HEK293 (cell line): ENCODE results near the gene PIGS.

Experiments
- CTCF ChIA-PET: fragments of 350-600 bp; formaldehyde crosslinking; extraction: SDS; loops from one replicate; lab custom pipeline; 2021; ENCODE audit warnings: antibody characterized with exemption; lab: Yijun Ruan, JAX
- POLR2A ChIA-PET: fragments of 300-600 bp; formaldehyde crosslinking; extraction: SDS; loops from one replicate; lab custom pipeline; 2020; ENCODE audit warnings: antibody characterized with exemption, inconsistent platforms; lab: Yijun Ruan, JAX
- H3K27ac ChIP-seq: fragments of 200-500 bp; sonication (Bioruptor generic); 2 replicates; pipeline ENCODE4 v1.5.1; 2014; ENCODE audit warnings: low read depth, low read length, control low read depth, inconsistent platforms; ENCODE audit errors: extremely low read depth
- H3K36me3 ChIP-seq, 2 experiments: fragments of 200-500 bp in 1 of 2; sonication (Bioruptor generic) in 1 of 2; 1 replicate in 1 of 2; 2 replicates in 1 of 2; pipeline ENCODE4 v1.5.1; 2014 to 2017; ENCODE audit warnings: inconsistent platforms in 2 of 2, low read length in 2 of 2; ENCODE audit not compliant: control insufficient read depth in 2 of 2, insufficient read depth in 1 of 2
- H3K4me1 ChIP-seq: fragments of 200-500 bp; sonication (Bioruptor generic); 2 replicates; pipeline ENCODE4 v1.5.1; 2014; ENCODE audit warnings: mild to moderate bottlenecking, low read length, inconsistent platforms; ENCODE audit not compliant: control insufficient read depth, insufficient read depth
- H3K4me3 ChIP-seq: 2 replicates; pipeline ENCODE4 v1.5.1; 2011; ENCODE audit warnings: low read depth, mild to moderate bottlenecking, control low read depth, low read length, moderate library complexity
- H3K9me3 ChIP-seq: fragments of 200-500 bp; sonication (Bioruptor generic); 2 replicates; pipeline ENCODE4 v1.5.1; 2014; ENCODE audit warnings: low read depth, low read length, inconsistent platforms; ENCODE audit not compliant: control insufficient read depth, insufficient read depth
- GLIS2 ChIP-seq: fragments of 450-650 bp; formaldehyde crosslinking; IDR thresholded peaks from 2 replicates; pipeline ENCODE4 v1.5.1; 2016; ENCODE audit warnings: missing biosample characterization, missing genetic modification characterization
- MZF1 ChIP-seq: fragments of 450-650 bp; formaldehyde crosslinking; IDR thresholded peaks from 2 replicates; pipeline ENCODE4 v1.5.1; 2017; ENCODE audit warnings: missing biosample characterization, missing genetic modification characterization, borderline replicate concordance
- PRDM1 ChIP-seq: fragments of 450-650 bp; formaldehyde crosslinking; IDR thresholded peaks from 2 replicates; pipeline ENCODE4; 2016; ENCODE audit warnings: missing biosample characterization, missing genetic modification characterization
- ZNF133 ChIP-seq: fragments of 450-650 bp; formaldehyde crosslinking; IDR thresholded peaks from 2 replicates; pipeline ENCODE4 v1.5.1; 2016; ENCODE audit warnings: missing biosample characterization, missing genetic modification characterization
- ZNF433 ChIP-seq: fragments of 450-650 bp; formaldehyde crosslinking; IDR thresholded peaks from 2 replicates; pipeline ENCODE4 v1.5.1; 2016; ENCODE audit warnings: missing biosample characterization, missing genetic modification characterization, low read depth
- ZXDB ChIP-seq: fragments of 450-650 bp; formaldehyde crosslinking; IDR thresholded peaks from 2 replicates; pipeline ENCODE4 v1.5.1; 2016; ENCODE audit warnings: missing biosample characterization, missing genetic modification characterization
- TF ChIP-seq, protein P1 (sequence below): fragments of 450-650 bp; formaldehyde crosslinking; IDR thresholded peaks from 2 replicates; pipeline ENCODE4 v1.5.1; 2016; ENCODE audit warnings: missing biosample characterization, missing genetic modification characterization
- TF ChIP-seq, protein P2 (sequence below): fragments of 450-650 bp; formaldehyde crosslinking; IDR thresholded peaks from 2 replicates; pipeline ENCODE4 v1.5.1; 2016; ENCODE audit warnings: missing biosample characterization, missing genetic modification characterization
- TF ChIP-seq, protein P3 (sequence below): fragments of 450-650 bp; formaldehyde crosslinking; IDR thresholded peaks from 2 replicates; pipeline ENCODE4 v1.5.1; 2016; ENCODE audit warnings: missing biosample characterization, missing genetic modification characterization, borderline replicate concordance
- TF ChIP-seq, protein P4 (sequence below): fragments of 450-650 bp; formaldehyde crosslinking; IDR thresholded peaks from 2 replicates; pipeline ENCODE4 v1.5.1; 2016; ENCODE audit warnings: missing biosample characterization, missing genetic modification characterization
- TF ChIP-seq, protein P5 (sequence below): fragments of 450-650 bp; IDR thresholded peaks from 2 replicates; pipeline ENCODE4 v1.5.1; 2018; ENCODE audit warnings: missing biosample characterization, missing genetic modification characterization
- TF ChIP-seq, protein P6 (sequence below): fragments of 450-650 bp; formaldehyde crosslinking; IDR thresholded peaks from 2 replicates; pipeline ENCODE4 v1.5.1; 2016; ENCODE audit warnings: missing biosample characterization, missing genetic modification characterization, low read depth
- TF ChIP-seq, protein P7 (sequence below): fragments of 450-650 bp; formaldehyde crosslinking; IDR thresholded peaks from 2 replicates; pipeline ENCODE4 v1.5.1; 2016; ENCODE audit warnings: missing biosample characterization, missing genetic modification characterization

The PIGS gene

DNA sequence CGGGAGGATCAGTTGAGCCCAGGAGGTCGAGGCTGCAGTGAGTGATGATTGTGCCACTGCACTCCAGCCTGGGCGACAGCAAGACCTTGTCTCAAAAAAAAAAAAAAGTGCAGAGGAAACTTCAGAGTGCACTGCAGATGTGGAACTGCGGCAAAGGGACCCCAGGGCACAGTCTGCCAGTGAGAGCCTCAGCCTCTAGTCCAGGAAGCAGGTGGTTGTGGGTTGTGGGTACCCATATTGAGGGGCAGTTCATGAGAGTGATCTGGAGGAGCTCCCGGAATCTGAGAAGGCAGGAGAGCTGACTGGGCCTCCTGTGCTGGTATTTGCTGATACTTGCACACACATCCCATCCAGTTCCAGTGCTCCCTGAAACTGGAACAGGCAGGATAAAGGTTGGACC, 52.1 kb downstream of the PIGS start (continued):
- TF ChIP-seq, protein P1, sequence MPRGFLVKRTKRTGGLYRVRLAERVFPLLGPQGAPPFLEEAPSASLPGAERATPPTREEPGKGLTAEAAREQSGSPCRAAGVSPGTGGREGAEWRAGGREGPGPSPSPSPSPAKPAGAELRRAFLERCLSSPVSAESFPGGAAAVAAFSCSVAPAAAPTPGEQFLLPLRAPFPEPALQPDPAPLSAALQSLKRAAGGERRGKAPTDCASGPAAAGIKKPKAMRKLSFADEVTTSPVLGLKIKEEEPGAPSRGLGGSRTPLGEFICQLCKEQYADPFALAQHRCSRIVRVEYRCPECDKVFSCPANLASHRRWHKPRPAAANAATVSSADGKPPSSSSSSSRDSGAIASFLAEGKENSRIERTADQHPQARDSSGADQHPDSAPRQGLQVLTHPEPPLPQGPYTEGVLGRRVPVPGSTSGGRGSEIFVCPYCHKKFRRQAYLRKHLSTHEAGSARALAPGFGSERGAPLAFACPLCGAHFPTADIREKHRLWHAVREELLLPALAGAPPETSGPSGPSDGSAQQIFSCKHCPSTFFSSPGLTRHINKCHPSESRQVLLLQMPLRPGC (tag by site-specific recombination), result no peak
- no peak for TF ChIP-seq GLIS2 (tag by site-specific recombination)
- TF ChIP-seq ZNF133 (tag by site-specific recombination), result no peak
- no peak for TF ChIP-seq ZXDB
- TF ChIP-seq, protein P2, sequence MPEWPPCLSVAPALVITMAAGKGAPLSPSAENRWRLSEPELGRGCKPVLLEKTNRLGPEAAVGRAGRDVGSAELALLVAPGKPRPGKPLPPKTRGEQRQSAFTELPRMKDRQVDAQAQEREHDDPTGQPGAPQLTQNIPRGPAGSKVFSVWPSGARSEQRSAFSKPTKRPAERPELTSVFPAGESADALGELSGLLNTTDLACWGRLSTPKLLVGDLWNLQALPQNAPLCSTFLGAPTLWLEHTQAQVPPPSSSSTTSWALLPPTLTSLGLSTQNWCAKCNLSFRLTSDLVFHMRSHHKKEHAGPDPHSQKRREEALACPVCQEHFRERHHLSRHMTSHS (tag by site-specific recombination), result no peak
- no peak for TF ChIP-seq ZNF433 (tag by site-specific recombination)
- no peak for TF ChIP-seq MZF1 (tag by site-specific recombination)
- TF ChIP-seq, protein P3, sequence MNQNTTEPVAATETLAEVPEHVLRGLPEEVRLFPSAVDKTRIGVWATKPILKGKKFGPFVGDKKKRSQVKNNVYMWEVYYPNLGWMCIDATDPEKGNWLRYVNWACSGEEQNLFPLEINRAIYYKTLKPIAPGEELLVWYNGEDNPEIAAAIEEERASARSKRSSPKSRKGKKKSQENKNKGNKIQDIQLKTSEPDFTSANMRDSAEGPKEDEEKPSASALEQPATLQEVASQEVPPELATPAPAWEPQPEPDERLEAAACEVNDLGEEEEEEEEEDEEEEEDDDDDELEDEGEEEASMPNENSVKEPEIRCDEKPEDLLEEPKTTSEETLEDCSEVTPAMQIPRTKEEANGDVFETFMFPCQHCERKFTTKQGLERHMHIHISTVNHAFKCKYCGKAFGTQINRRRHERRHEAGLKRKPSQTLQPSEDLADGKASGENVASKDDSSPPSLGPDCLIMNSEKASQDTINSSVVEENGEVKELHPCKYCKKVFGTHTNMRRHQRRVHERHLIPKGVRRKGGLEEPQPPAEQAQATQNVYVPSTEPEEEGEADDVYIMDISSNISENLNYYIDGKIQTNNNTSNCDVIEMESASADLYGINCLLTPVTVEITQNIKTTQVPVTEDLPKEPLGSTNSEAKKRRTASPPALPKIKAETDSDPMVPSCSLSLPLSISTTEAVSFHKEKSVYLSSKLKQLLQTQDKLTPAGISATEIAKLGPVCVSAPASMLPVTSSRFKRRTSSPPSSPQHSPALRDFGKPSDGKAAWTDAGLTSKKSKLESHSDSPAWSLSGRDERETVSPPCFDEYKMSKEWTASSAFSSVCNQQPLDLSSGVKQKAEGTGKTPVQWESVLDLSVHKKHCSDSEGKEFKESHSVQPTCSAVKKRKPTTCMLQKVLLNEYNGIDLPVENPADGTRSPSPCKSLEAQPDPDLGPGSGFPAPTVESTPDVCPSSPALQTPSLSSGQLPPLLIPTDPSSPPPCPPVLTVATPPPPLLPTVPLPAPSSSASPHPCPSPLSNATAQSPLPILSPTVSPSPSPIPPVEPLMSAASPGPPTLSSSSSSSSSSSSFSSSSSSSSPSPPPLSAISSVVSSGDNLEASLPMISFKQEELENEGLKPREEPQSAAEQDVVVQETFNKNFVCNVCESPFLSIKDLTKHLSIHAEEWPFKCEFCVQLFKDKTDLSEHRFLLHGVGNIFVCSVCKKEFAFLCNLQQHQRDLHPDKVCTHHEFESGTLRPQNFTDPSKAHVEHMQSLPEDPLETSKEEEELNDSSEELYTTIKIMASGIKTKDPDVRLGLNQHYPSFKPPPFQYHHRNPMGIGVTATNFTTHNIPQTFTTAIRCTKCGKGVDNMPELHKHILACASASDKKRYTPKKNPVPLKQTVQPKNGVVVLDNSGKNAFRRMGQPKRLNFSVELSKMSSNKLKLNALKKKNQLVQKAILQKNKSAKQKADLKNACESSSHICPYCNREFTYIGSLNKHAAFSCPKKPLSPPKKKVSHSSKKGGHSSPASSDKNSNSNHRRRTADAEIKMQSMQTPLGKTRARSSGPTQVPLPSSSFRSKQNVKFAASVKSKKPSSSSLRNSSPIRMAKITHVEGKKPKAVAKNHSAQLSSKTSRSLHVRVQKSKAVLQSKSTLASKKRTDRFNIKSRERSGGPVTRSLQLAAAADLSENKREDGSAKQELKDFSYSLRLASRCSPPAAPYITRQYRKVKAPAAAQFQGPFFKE (tag by site-specific recombination), result no peak
- TF ChIP-seq PRDM1 (tag by site-specific recombination), result no peak

DNA sequence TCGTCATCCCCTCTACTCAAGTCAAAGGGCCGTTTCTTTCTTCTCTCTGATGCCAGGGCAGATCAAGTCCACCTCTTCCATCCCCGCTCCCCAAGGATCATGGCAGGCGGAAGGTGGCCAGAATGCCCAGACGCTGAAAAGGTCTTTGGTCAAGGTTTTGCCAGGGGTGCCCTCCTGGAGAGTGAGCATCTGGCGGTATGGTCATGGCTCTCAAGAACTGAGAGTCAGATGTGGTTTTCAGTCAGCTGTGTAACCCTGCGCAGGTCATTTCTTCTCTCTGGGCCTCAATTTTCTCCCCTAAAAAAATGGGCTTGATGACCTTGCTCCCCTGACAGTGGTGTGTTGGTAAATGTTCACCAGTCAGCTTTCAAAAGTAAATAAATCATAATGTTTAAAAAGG, 52.7 kb downstream of the PIGS start:
- ChIA-PET CTCF (no interaction called here), POLR2A (no interaction called here)
- H3K27ac ChIP-seq, result no peak overlapping the region
- TF ChIP-seq, protein P4, sequence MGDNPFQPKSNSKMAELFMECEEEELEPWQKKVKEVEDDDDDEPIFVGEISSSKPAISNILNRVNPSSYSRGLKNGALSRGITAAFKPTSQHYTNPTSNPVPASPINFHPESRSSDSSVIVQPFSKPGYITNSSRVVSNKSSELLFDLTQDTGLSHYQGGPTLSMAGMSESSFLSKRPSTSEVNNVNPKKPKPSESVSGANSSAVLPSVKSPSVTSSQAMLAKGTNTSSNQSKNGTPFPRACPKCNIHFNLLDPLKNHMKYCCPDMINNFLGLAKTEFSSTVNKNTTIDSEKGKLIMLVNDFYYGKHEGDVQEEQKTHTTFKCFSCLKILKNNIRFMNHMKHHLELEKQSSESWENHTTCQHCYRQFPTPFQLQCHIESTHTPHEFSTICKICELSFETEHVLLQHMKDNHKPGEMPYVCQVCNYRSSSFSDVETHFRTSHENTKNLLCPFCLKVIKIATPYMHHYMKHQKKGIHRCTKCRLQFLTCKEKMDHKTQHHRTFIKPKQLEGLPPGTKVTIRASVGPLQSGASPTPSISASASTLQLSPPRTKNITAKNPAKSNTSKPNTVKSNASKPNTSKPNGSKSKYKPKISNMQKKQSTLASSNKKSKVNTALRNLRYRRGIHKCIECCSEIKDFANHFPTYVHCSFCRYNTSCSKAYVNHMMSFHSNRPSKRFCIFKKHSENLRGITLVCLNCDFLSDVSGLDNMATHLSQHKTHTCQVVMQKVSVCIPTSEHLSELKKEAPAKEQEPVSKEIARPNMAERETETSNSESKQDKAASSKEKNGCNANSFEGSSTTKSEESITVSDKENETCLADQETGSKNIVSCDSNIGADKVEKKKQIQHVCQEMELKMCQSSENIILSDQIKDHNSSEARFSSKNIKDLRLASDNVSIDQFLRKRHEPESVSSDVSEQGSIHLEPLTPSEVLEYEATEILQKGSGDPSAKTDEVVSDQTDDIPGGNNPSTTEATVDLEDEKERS (tag by site-specific recombination), result no peak
- H3K9me3 ChIP-seq, result no peaks in the 10 kb centered on the region
- H3K4me3 ChIP-seq, result no peak overlapping the region
- no peaks in the 10 kb centered on the region for H3K36me3 ChIP-seq
- peaks cover 4% of the 10 kb centered on the region; the same call in 1 of the 2 replicates for H3K4me1 ChIP-seq

DNA sequence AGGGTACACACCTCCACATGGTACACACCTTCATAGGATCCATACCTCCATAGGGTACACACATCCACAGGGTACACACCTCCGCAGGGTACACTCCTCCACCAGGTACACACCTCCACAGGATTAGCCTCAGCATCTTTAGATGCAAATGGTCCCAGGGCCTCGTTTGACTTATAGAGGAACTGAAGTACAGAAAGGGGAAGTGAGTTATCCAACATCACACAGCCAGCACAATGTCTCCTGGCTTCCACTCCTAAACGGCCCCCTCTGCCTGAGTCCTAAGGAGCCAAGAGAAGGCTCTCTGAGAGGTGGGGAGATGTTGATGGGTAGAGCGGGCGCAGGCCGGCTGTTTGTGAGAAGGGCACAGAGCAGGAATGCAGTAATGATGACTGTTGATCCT, 53.2 kb downstream of the PIGS start:
- no peak overlapping the region for H3K27ac ChIP-seq
- TF ChIP-seq, protein P5, sequence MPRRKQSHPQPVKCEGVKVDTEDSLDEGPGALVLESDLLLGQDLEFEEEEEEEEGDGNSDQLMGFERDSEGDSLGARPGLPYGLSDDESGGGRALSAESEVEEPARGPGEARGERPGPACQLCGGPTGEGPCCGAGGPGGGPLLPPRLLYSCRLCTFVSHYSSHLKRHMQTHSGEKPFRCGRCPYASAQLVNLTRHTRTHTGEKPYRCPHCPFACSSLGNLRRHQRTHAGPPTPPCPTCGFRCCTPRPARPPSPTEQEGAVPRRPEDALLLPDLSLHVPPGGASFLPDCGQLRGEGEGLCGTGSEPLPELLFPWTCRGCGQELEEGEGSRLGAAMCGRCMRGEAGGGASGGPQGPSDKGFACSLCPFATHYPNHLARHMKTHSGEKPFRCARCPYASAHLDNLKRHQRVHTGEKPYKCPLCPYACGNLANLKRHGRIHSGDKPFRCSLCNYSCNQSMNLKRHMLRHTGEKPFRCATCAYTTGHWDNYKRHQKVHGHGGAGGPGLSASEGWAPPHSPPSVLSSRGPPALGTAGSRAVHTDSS (tag by site-specific recombination), result no peak
- TF ChIP-seq, protein P6, sequence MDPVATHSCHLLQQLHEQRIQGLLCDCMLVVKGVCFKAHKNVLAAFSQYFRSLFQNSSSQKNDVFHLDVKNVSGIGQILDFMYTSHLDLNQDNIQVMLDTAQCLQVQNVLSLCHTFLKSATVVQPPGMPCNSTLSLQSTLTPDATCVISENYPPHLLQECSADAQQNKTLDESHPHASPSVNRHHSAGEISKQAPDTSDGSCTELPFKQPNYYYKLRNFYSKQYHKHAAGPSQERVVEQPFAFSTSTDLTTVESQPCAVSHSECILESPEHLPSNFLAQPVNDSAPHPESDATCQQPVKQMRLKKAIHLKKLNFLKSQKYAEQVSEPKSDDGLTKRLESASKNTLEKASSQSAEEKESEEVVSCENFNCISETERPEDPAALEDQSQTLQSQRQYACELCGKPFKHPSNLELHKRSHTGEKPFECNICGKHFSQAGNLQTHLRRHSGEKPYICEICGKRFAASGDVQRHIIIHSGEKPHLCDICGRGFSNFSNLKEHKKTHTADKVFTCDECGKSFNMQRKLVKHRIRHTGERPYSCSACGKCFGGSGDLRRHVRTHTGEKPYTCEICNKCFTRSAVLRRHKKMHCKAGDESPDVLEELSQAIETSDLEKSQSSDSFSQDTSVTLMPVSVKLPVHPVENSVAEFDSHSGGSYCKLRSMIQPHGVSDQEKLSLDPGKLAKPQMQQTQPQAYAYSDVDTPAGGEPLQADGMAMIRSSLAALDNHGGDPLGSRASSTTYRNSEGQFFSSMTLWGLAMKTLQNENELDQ, result no peak
- TF ChIP-seq, protein P7, sequence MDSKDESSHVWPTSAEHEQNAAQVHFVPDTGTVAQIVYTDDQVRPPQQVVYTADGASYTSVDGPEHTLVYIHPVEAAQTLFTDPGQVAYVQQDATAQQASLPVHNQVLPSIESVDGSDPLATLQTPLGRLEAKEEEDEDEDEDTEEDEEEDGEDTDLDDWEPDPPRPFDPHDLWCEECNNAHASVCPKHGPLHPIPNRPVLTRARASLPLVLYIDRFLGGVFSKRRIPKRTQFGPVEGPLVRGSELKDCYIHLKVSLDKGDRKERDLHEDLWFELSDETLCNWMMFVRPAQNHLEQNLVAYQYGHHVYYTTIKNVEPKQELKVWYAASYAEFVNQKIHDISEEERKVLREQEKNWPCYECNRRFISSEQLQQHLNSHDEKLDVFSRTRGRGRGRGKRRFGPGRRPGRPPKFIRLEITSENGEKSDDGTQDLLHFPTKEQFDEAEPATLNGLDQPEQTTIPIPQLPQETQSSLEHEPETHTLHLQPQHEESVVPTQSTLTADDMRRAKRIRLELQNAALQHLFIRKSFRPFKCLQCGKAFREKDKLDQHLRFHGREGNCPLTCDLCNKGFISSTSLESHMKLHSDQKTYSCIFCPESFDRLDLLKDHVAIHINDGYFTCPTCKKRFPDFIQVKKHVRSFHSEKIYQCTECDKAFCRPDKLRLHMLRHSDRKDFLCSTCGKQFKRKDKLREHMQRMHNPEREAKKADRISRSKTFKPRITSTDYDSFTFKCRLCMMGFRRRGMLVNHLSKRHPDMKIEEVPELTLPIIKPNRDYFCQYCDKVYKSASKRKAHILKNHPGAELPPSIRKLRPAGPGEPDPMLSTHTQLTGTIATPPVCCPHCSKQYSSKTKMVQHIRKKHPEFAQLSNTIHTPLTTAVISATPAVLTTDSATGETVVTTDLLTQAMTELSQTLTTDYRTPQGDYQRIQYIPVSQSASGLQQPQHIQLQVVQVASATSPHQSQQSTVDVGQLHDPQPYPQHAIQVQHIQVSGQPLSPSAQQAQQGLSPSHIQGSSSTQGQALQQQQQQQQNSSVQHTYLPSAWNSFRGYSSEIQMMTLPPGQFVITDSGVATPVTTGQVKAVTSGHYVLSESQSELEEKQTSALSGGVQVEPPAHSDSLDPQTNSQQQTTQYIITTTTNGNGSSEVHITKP (tag by site-specific recombination), result no peak

More for the DNA sequence above, 53.2 kb downstream of the PIGS start:
- H3K4me3 ChIP-seq, result no peak overlapping the region
- no peaks in the 10 kb centered on the region for H3K9me3 ChIP-seq
- ChIA-PET CTCF (no interaction called here), POLR2A (no interaction called here)
- peaks cover 4% of the 10 kb centered on the region; the same call in 1 of the 2 replicates for H3K4me1 ChIP-seq
- H3K36me3 ChIP-seq, result no peaks in the 10 kb centered on the region
